ENCODE measurements around the gene MCOLN2. TPM values are rescaled to one million over a fixed set of nuclear protein-coding genes. Genes with fewer than 3 reads are reported as not detected.
"Not testable (repeated sequence)": the region's sequence is repeated elsewhere in the genome, so short reads cannot be mapped to it uniquely, and the experiment has no call there.

The MCOLN2 gene
- total RNA-seq, 2 donors from 2014 or later = 19.3 to 26.7 TPM

- Mint-ChIP-seq H3K4me1 (peaks cover 17% of the 10 kb centered on the region), H3K27me3 (peaks cover 46% of the 10 kb centered on the region), H3K36me3 (ENCODE audit: low read depth) (peaks cover 3% of the 10 kb centered on the region), H3K4me3 (no peak overlapping the region), H3K27ac (no peak overlapping the region)
- H3K9me3 ChIP-seq (ENCODE audit: control insufficient read depth, low read length, poor library complexity, severe bottlenecking) = no peaks in the 10 kb centered on the region
- no peak for ATAC-seq
- DNase-seq = no peak
These were observed 4.8 kb upstream of the MCOLN2 start for GRCh38 chr1:85001742-85002141.

DNA sequence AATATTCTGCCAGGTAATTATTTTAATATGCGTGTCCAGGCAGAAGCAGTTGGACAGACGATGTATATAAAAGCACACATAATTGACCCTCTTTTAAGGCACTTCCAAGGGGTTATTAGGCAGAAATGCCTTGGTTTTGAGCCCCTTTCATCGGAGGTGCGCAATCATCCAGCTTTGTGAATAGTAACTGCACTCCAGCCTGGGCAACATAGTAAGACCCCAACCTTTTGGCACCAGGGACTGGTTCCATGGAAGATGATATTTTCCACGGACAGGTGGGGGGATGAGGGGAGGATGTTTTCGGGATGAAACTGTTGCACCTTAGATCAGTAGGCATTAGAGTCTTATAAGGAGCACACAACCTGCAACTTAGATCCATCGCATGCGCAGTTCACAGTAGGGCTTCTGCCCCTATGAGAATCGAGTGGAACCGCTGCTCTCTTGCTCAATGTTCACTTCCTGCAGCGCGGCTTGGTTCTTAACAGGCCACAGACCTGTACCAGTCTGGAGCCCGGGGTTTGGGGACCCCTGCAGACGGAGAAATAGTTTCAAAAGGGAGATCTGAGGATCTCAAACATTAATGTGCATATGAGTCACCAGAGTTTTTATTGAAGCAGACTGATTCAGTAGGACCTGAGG, 1.8 kb upstream of the MCOLN2 start:
- no peaks in the 10 kb centered on the region for H3K9me3 ChIP-seq (ENCODE audit: control insufficient read depth, low read length, poor library complexity, severe bottlenecking)
- H3K36me3 Mint-ChIP-seq (ENCODE audit: low read depth) = peaks cover 3% of the 10 kb centered on the region
- peak overlapping the region; percentile 69 for H3K27ac Mint-ChIP-seq
- DNase-seq = no peak
- peaks cover 57% of the 10 kb centered on the region for H3K27me3 Mint-ChIP-seq
- peak overlapping the region; percentile 93 for H3K4me3 Mint-ChIP-seq
- ATAC-seq = peak; percentile 50
- H3K4me1 Mint-ChIP-seq = peaks cover 20% of the 10 kb centered on the region

DNA sequence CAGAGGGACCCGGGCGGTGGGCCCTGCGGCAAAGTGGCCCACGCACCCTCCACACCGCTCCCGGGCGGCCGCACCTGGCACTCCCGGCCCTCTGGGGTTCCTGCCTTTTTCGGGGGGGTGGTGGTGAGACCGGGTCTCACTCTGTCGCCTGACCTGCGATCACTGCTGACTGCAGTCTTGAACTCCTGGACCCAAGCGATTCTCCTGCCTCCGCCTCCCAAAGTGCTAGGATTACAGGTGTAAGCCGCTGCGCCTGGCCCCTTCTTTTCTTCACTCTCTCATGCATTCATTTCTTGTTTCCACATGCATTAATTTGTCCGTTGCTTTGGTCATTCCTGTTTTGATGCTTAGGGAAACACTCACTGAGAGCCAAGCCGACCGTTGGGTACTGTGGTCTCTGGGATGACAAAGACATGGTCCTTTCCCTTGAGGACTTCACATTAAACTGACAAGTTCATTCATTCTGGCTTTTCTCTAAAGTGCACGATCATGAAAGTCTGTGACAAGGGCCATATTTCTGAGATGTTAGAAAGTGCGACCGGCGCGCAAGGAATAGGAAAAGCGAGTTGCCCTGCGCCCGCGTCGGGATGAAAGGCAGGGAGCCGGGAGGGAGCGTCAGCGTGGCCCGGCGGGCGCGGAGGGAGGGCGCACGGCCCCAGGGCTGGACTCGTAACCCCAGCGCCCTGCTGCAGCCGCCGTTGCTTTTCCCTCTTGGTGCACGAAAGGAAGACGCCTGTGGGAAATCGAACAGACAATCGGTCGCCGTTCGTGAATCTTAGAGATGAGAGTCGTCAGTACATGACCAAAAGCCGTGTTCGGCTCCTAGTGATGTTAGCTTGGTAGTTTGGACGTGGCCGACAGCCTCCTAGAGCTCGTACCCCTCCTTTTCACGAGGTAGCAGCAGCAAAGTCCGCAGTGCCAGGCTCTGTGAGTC, 1.0 kb upstream of the MCOLN2 start:
- peaks cover 25% of the 10 kb centered on the region for H3K4me1 Mint-ChIP-seq
- no peaks in the 10 kb centered on the region for H3K9me3 ChIP-seq (ENCODE audit: control insufficient read depth, low read length, poor library complexity, severe bottlenecking)
- peak overlapping the region; percentile 93 for H3K4me3 Mint-ChIP-seq
- peaks cover 3% of the 10 kb centered on the region for H3K36me3 Mint-ChIP-seq (ENCODE audit: low read depth)
- peaks cover 58% of the 10 kb centered on the region for H3K27me3 Mint-ChIP-seq
- H3K27ac Mint-ChIP-seq = no peak overlapping the region
- no peak for DNase-seq
- ATAC-seq = no peak

GRCh38 chr1:84995484-84996334, 1.2 kb downstream of the MCOLN2 start:
- Mint-ChIP-seq H3K4me1 (peaks cover 30% of the 10 kb centered on the region), H3K4me3 (peak overlapping the region; percentile 88), H3K27ac (peak overlapping the region; percentile 41), H3K36me3 (ENCODE audit: low read depth) (peaks cover 5% of the 10 kb centered on the region), H3K27me3 (peaks cover 60% of the 10 kb centered on the region)
- DNase-seq (no peak), ATAC-seq (no peak)
- no peaks in the 10 kb centered on the region for H3K9me3 ChIP-seq (ENCODE audit: control insufficient read depth, low read length, poor library complexity, severe bottlenecking)

GRCh38 chr1:84991097-84991920, 5.6 kb downstream of the MCOLN2 start:
- peak overlapping the region; percentile 39 for H3K4me3 Mint-ChIP-seq
- peaks cover 2% of the 10 kb centered on the region for H3K36me3 Mint-ChIP-seq (ENCODE audit: low read depth)
- ATAC-seq (peak; percentile 12), DNase-seq (no peak)
- H3K27me3 Mint-ChIP-seq = peaks cover 39% of the 10 kb centered on the region
- H3K27ac Mint-ChIP-seq = no peak overlapping the region
- no peaks in the 10 kb centered on the region for H3K9me3 ChIP-seq (ENCODE audit: control insufficient read depth, low read length, poor library complexity, severe bottlenecking)
- H3K4me1 Mint-ChIP-seq = peaks cover 25% of the 10 kb centered on the region

DNA sequence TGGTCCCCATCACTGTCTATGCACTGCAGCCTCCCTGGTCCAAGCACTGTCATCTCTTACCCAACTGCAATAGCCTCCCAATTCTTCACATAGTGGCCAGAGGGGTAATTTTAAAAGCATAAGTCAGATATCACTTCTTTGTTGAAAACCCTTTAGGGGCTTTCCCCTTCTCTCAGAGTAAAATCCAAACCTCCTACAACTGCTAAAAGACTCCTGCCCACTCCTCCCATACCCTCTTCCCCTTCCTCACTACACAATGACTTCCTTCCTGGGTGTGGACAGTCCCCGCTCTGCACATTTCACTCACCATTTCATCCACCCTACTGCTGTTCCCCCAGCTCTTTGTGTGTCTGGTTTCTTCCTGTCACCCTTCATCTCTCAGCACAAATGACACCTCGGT, 8.3 kb downstream of the MCOLN2 start:
- no peaks in the 10 kb centered on the region for H3K9me3 ChIP-seq (ENCODE audit: control insufficient read depth, low read length, poor library complexity, severe bottlenecking)
- DNase-seq (no peak), ATAC-seq (peak; percentile 59)
- Mint-ChIP-seq H3K27ac (peak overlapping the region; percentile 86), H3K36me3 (ENCODE audit: low read depth) (peaks cover 9% of the 10 kb centered on the region), H3K4me1 (peaks cover 22% of the 10 kb centered on the region), H3K4me3 (peak overlapping the region; percentile 55), H3K27me3 (peaks cover 35% of the 10 kb centered on the region)

DNA sequence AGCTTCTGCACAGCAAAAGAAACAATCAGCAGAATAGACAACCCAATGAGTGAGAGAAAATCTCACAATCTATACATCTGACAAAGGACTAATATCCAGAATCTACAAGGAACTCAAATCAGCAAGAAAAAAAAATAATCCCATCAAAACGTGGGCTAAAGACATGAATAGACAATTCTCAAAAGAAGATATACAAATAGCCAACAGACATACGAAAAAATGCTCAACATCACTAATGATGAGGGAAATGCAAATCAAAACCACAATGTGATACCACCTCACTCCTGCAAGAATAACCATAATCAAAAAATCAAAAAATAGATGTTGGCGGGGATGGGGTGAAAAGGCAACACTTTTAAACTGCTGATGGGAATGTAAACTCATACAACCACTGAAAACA, 10.4 kb downstream of the MCOLN2 start:
- H3K9me3 ChIP-seq (ENCODE audit: control insufficient read depth, low read length, poor library complexity, severe bottlenecking) = not testable (repeated sequence)

DNA sequence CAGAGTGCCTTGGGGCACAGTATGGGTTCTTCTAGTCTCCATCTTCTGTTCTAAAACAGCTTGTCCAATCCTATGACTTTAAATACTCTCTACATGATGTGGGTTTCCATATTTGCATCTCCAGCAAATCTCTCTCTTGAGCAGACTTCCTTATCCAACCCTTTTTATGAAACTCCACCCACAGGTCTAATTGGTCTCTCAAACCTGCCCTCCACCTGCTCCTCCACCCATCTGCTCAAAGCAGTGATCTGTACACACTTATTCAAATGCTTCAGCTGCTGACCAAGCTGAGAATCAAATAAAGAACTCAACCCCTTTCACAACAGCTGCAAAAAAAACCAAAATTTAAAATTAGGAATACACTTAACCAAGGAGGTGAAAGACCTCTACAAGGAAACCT, 11.5 kb downstream of the MCOLN2 start:
- Mint-ChIP-seq H3K27ac (no peak overlapping the region), H3K4me1 (peaks cover 12% of the 10 kb centered on the region), H3K4me3 (no peak overlapping the region), H3K27me3 (peaks cover 13% of the 10 kb centered on the region), H3K36me3 (ENCODE audit: low read depth) (peaks cover 7% of the 10 kb centered on the region)
- DNase-seq (no peak), ATAC-seq (no peak)
- H3K9me3 ChIP-seq (ENCODE audit: control insufficient read depth, low read length, poor library complexity, severe bottlenecking) = no peaks in the 10 kb centered on the region

More for the DNA sequence above, 10.4 kb downstream of the MCOLN2 start:
- not testable (repeated sequence) for H3K36me3 Mint-ChIP-seq (ENCODE audit: low read depth); H3K27ac Mint-ChIP-seq; H3K4me3 Mint-ChIP-seq; ATAC-seq; DNase-seq
- peaks cover 16% of the 10 kb centered on the region for H3K4me1 Mint-ChIP-seq
- H3K27me3 Mint-ChIP-seq = peaks cover 21% of the 10 kb centered on the region

DNA sequence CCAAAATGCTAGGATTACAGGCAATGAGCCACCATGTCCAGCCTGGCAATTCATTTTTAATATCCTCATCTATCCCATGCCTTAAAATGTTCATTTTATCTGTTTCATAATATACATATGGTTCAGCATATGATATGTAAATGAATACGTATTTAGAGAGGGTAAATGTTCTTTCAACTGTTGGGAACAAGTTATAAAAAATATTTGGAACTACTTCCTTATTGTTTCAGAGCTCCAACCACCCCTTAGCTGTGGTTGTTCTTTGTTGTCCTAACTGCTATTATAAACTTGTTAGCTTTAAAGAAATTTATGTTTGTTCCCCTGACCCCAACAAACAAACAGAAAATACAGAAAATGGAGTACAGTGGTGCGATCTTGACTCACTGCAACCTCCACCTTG, 14.5 kb downstream of the MCOLN2 start:
- no peak overlapping the region for H3K27ac Mint-ChIP-seq

GRCh38 chr1:84975035-84975434, 21.9 kb downstream of the MCOLN2 start:
- no peak for ATAC-seq
- H3K4me1 Mint-ChIP-seq = peaks cover 24% of the 10 kb centered on the region
- no peaks in the 10 kb centered on the region for H3K9me3 ChIP-seq (ENCODE audit: control insufficient read depth, low read length, poor library complexity, severe bottlenecking)
- H3K36me3 Mint-ChIP-seq (ENCODE audit: low read depth) = no peaks in the 10 kb centered on the region
- no peak for DNase-seq
- no peak overlapping the region for H3K4me3 Mint-ChIP-seq
- peak overlapping the region; percentile 76 for H3K27ac Mint-ChIP-seq
- H3K27me3 Mint-ChIP-seq = no peaks in the 10 kb centered on the region

More for the DNA sequence above, 14.5 kb downstream of the MCOLN2 start:
- H3K9me3 ChIP-seq (ENCODE audit: control insufficient read depth, low read length, poor library complexity, severe bottlenecking) = no peaks in the 10 kb centered on the region
- peaks cover 7% of the 10 kb centered on the region for H3K36me3 Mint-ChIP-seq (ENCODE audit: low read depth)
- H3K4me1 Mint-ChIP-seq = peaks cover 5% of the 10 kb centered on the region
- H3K27me3 Mint-ChIP-seq = peaks cover 7% of the 10 kb centered on the region
- ATAC-seq (no peak), DNase-seq (no peak)
- no peak overlapping the region for H3K4me3 Mint-ChIP-seq

- peaks cover 24% of the 10 kb centered on the region for H3K4me1 Mint-ChIP-seq
- ATAC-seq (peak; percentile 46), DNase-seq (no peak)
- H3K9me3 ChIP-seq (ENCODE audit: control insufficient read depth, low read length, poor library complexity, severe bottlenecking) = no peaks in the 10 kb centered on the region
- no peak overlapping the region for H3K4me3 Mint-ChIP-seq
- H3K27ac Mint-ChIP-seq = no peak overlapping the region
- no peaks in the 10 kb centered on the region for H3K27me3 Mint-ChIP-seq
- no peaks in the 10 kb centered on the region for H3K36me3 Mint-ChIP-seq (ENCODE audit: low read depth)
These were observed 23.2 kb downstream of the MCOLN2 start for GRCh38 chr1:84973498-84974334.
